ENCODE results near the gene LSP1. TPM values are rescaled to one million over a fixed set of nuclear protein-coding genes. Genes with fewer than 3 reads are reported as not detected.

Gene LSP1
- polyA plus RNA-seq, 1 donor from 2014 or later = not detected

GRCh38 chr11:1921574-1922141 is 68.8 kb downstream of the LSP1 start:
- Histone ChIP-seq H2AFZ (ENCODE audit: low read depth, low read length) (no peak overlapping the region), H4K20me1 (ENCODE audit: insufficient read depth) (no peaks in the 10 kb centered on the region), H3K9ac (ENCODE audit: low read length) (no peak overlapping the region), H3K4me3 (ENCODE audit: low read length) (no peak overlapping the region), H3K9me3 (ENCODE audit: low read length) (no peaks in the 10 kb centered on the region), H3K4me2 (ENCODE audit: low read length) (no peak overlapping the region), H3K36me3 (ENCODE audit: insufficient read depth, low read length) (no peaks in the 10 kb centered on the region), H3K79me2 (replicated peaks; ENCODE audit: insufficient read depth, low read length) (no peaks in the 10 kb centered on the region), H3K27ac (ENCODE audit: low read length) (no peak overlapping the region), H3K9me2 (ENCODE audit: insufficient read depth, low read length) (no peaks in the 10 kb centered on the region), H3K27me3 (ENCODE audit: insufficient read depth, low read depth, low read length) (no peaks in the 10 kb centered on the region), H3F3A (ENCODE audit: insufficient read depth, low read length, poor library complexity, severe bottlenecking) (no peaks in the 10 kb centered on the region)
- TF ChIP-seq POLR2AphosphoS5 (IDR thresholded peaks at IDR 0.05) (no peak), EP300 (conservative IDR thresholded peaks at IDR 0.05; ENCODE audit: poor library complexity, severe bottlenecking) (no peak), TAF1 (IDR thresholded peaks at IDR 0.05; ENCODE audit: low read depth) (no peak), CTCF (IDR thresholded peaks at IDR 0.05; ENCODE audit: poor library complexity, severe bottlenecking) (no peak), MXI1 (conservative IDR thresholded peaks at IDR 0.05; ENCODE audit: poor library complexity, severe bottlenecking) (no peak), EZH2 (IDR thresholded peaks at IDR 0.05; ENCODE audit: borderline replicate concordance, insufficient read depth, low read length, poor library complexity, severe bottlenecking) (no peak), SMC3 (conservative IDR thresholded peaks at IDR 0.05; ENCODE audit: poor library complexity) (no peak), REST (IDR thresholded peaks at IDR 0.05; ENCODE audit: borderline replicate concordance) (no peak), RAD21 (conservative IDR thresholded peaks at IDR 0.05) (no peak)

- Histone ChIP-seq H3K27me3 (ENCODE audit: insufficient read depth, low read depth, low read length) (no peaks in the 10 kb centered on the region), H3K9ac (ENCODE audit: low read length) (no peak overlapping the region), H3K9me2 (ENCODE audit: insufficient read depth, low read length) (no peaks in the 10 kb centered on the region), H3K36me3 (ENCODE audit: insufficient read depth, low read length) (no peaks in the 10 kb centered on the region), H4K20me1 (ENCODE audit: insufficient read depth) (no peaks in the 10 kb centered on the region), H3K79me2 (replicated peaks; ENCODE audit: insufficient read depth, low read length) (no peaks in the 10 kb centered on the region), H3K27ac (ENCODE audit: low read length) (no peak overlapping the region), H2AFZ (ENCODE audit: low read depth, low read length) (no peak overlapping the region), H3F3A (ENCODE audit: insufficient read depth, low read length, poor library complexity, severe bottlenecking) (no peaks in the 10 kb centered on the region), H3K4me3 (ENCODE audit: low read length) (no peak overlapping the region), H3K4me2 (ENCODE audit: low read length) (no peak overlapping the region), H3K9me3 (ENCODE audit: low read length) (no peaks in the 10 kb centered on the region)
- no peak for TF ChIP-seq TAF1 (IDR thresholded peaks at IDR 0.05; ENCODE audit: low read depth)
- no peak for TF ChIP-seq RAD21 (conservative IDR thresholded peaks at IDR 0.05)
- TF ChIP-seq SMC3 (conservative IDR thresholded peaks at IDR 0.05; ENCODE audit: poor library complexity) = no peak
- no peak for TF ChIP-seq CTCF (IDR thresholded peaks at IDR 0.05; ENCODE audit: poor library complexity, severe bottlenecking)
- no peak for TF ChIP-seq EZH2 (IDR thresholded peaks at IDR 0.05; ENCODE audit: borderline replicate concordance, insufficient read depth, low read length, poor library complexity, severe bottlenecking)
- TF ChIP-seq MXI1 (conservative IDR thresholded peaks at IDR 0.05; ENCODE audit: poor library complexity, severe bottlenecking) = no peak
- TF ChIP-seq EP300 (conservative IDR thresholded peaks at IDR 0.05; ENCODE audit: poor library complexity, severe bottlenecking) = no peak
- TF ChIP-seq POLR2AphosphoS5 (IDR thresholded peaks at IDR 0.05) = no peak
- TF ChIP-seq REST (IDR thresholded peaks at IDR 0.05; ENCODE audit: borderline replicate concordance) = no peak
Measured at GRCh38 chr11:1922481-1923081, 69.7 kb downstream of the LSP1 start.

Measured in neural cell (in vitro differentiated cells).